Stimulated activated CD4-positive, alpha-beta T cell treated with anti-CD3 and anti-CD28 coated beads, Interleukin-2, amount 100 ng/mL, for 4 hours (primary cell): ENCODE data around the gene ABHD16B.
A peak's percentile ranks its signal among the peaks of the same experiment; 100 is the strongest.
"Not testable (repeated sequence)": the region's sequence is repeated elsewhere in the genome, so short reads cannot be mapped to it uniquely, and the experiment has no call there.

Experiments
- DNase-seq: peaks from one replicate; pipeline ENCODE4 v3.0.0-alpha.2; 2020; ENCODE audit warnings: low read depth

The ABHD16B gene

DNA sequence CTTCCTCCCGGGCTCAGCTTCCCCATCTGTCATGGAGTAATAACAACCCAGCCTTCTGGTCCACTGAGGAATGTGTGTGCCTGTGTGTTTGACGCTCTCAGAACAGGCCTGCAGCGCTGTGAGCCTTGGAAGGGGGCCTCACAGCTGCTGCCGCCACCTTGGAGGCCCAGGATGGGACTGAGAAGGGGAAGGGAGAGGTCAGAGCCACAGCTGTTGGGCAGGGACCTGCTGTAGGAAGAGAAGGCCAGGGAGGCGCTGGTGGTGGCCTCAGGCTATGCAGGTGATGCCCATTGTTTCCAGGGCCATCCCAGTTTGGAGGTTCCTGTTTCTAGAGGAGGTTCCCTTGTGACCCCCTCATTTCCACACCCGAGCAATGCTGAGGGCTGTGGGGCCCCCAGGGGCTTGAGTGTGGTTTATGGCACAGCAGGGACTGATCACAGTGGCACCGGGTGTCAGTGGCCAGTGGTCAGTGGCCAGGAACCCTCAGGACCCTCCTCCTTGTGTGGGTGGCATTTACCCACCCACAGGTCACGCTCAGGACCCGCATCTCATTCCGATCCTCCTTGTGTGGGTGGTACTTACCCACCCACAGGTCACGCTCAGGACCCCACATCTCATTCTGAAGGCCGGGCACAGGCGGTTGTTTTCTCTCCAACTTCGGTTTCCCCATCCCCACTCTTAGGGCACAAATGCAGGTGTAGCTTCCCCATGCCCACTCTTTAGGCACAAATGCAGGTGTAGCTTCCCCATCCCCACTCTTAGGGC, 17.8 kb downstream of the ABHD16B start:
- DNase-seq = no peak

DNA sequence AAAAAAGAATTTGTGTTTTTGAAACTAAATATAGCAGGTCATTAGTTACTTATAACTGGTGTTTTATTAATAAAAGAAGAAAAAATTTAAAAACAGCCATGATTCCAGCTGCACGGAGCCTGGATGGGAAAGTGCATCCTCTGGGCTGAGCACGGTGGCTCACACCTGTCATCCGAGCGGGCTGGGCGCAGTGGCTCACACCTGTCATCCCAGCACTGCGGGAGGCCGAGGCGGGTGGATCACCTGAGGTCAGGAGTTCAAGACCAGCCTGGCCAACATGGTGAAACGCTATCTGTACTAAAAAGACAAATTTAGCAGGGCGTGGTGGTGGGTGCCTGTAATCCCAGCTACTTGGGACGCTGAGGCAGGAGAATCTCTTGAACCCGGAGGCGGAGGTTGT, 19.6 kb downstream of the ABHD16B start:
- not testable (repeated sequence) for DNase-seq

DNA sequence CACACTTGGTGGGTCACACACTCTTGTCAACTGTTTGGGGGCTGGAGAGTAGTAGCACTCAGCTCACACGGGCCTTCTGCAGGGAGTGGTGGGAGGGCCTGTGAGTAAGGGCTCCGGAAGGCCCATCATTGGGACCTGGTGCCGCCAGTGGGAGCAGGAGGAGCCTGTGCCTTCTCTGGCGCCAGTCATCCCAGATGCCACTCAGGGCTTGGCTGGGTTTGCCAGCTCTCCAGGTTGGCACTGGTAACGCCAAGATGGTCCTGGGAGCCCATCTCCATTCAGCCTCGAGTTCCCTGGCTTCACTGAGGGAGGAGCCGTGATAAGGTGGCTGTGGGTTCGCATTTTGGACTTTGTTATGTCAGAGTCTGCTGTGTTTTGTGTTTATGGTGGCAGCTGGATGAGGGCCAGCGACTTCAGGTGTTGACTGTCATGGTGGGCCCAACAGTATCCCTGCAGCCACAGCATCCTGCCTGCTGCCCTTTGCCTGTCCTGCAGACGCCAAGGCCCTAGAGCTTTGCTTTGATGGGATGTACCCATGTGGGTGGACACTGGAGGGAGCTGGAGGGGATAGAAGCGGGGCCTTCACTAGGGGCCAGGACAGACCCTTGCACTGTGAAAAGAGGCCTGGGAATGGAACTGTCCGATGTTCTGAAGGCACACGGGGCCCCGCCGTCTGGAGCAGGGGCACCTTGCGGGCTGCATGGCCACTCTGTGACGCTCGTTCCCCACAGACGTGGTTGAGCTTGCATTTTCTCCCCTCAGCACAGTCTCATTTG, 20.3 kb downstream of the ABHD16B start:
- DNase-seq = no peak

DNA sequence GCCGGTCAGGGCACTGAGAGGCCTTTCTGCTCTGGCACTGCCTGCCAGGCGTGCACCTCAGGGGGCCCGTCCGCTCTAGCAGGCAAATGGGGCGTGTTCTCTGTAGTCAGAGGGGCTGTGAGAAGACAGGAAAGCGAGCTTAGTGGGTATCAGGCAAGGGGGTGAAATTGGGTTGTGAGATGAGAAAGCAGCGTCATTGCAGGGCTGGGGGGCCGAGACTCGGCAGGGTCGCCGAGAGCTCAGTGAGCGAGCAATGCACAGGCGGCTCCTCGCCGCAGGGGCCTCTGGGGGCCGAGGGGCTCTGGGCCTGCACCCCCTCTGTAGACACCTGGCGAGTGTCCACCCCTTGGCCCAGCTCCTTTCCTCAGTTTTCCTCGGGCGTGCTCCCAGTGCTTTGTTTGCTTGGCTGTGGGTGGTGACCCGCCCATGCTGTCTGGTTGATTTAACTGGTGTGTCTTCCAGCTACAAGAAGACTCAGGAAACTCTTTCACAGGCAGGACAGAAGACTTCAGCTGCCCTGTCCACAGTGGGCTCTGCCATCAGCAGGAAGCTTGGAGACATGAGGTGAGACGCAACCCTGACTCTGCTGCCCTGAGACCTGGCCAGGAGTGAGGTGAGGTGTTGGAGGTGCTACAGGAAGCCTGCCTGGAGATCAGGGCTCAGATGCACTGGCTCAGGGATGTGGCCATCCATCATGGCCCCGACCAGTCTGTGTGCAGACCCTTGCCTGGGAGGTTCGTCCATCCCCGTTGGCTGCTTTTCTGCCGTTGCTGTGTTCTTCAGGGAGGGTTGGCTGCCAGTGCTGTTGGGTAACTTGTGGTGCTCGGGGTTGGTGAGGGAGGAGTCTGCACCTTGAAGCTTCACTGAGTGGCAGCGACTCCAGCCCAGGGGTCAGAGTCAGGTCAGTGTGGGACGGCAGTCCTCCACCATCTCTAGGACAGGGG, 21.2 kb downstream of the ABHD16B start:
- DNase-seq = no peak

DNA sequence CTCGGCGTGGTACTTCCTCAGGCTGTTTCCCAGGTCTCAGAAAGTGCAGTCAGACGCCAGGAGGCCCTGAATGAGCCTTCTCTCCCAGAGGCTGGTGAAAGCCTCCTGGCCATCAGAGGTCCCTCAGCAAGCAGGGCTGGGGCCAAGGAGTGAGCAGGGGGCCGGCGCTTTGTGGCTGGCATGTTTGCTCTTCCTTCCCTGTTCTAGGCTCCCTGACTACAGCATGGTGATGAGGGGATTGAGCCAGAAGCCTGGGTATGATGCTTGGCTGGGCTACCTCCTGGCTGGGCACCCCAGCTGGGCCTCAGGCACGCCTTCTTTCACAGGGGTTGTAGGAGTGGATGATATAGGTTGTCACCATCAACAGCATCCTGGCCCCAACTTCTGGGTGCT, 21.9 kb downstream of the ABHD16B start:
- no peak for DNase-seq

DNA sequence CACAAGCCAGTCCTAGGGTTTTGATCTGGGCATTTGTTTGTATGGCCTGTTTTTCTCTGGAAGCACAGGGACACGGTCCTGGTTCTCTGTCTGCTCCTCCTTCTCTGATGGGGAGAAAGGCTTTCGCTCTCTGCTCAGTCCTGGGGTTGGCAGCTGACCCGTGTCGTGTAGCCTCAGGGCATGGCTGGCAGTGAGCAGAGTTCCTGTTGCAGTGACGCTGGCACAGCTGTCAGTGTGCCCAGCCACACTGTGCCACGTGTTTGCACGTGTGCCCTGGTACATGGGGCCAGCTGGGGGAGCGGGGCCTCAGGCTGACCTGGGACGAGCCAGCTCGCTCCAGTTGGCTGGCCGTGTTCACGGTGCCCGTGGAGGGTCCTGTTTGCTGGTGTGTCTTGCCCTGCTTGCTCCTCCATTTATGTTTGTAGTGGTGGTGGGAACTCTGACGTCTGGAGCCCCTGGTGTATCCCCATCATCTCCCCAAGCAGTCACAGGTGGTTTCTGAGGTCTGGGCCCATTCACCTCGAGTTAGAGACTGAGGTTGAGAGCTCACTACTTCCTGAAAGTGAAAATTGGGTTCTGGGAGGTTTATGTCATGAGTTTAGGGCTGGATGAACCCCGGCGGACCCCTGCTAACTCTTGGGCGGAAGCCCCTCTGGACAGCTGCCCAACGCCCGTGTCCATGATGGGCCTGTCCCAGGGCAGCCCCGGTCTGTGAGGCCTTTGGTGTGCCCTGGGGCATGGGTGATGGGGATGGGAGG, 23.4 kb downstream of the ABHD16B start:
- DNase-seq = no peak

DNA sequence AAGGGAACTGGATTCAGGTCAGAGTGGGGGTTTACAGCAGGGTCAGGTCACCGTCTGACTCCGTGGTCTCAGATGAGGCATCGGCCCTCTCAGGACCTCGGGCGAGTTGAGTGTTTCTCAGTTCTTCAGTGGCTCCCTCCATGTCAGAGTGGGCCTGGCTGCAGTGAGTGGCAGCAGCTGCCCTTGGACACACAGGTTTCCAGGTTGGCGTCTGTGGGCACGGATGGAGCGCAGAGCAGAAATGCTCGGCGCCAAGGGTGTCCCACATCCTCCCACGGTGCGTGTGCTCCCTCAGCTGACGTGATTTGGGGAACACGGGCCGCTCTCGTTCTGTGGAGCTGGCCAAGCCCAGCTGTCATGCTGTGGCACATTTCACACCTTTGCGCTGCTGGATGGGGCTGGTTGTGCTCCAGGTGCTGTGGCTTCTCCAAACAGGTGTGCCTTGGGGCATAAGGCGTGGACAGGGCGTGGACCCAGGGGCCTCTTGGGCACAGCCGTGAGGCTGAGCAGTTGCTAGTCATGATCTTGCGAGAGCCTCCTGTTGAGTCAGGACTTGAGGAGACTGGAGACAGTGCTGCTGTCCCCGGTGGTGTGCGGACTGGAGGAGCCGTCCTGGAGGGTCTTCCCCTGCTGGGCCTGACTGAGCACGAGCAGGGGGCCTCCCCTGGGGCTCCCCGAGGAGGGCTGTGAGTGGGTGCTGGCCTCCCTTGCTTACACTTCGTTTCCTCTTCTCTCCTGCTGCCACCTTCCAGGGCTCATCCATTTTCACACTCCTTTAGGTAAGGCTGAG, 24.2 kb downstream of the ABHD16B start:
- no peak for DNase-seq

DNA sequence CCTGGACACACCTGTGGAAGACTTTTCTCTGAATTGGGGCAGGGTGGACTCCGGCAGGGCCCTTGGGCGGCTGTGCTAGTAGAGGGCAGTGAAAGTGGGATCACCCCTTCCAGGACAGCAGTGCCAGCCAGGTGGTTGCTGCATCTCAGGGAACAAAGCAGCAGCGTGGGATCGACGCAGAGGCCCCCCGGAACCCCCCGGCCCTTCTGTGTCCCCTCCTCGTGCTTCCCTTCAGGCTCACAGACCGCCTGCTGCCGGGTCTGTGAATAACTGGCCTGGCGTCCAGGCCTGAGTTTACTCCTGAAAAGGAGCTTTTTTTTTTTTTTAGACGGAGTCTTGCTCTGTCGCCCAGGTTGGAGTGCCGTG, 24.7 kb downstream of the ABHD16B start:
- no peak for DNase-seq

DNA sequence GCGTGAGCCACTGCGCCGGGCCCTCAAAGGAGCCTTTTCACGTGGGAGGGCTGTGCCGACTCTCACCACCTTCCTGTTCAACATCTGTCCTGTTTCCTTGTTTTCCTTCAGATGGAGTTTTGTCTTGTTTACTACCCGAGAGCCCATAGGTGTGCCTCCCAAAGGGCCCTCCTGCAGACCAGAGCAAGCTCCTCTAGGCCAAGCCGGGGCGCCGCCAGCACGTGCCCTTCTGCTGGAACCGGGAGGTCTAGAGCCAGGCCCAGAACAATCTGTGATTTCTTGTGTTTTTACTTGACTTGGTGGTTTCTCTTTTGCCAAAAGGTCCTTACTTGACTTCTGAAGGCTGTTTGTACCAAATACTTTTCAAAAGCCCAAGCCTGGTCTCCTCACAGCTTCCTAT, 25.6 kb downstream of the ABHD16B start:
- no peak for DNase-seq

DNA sequence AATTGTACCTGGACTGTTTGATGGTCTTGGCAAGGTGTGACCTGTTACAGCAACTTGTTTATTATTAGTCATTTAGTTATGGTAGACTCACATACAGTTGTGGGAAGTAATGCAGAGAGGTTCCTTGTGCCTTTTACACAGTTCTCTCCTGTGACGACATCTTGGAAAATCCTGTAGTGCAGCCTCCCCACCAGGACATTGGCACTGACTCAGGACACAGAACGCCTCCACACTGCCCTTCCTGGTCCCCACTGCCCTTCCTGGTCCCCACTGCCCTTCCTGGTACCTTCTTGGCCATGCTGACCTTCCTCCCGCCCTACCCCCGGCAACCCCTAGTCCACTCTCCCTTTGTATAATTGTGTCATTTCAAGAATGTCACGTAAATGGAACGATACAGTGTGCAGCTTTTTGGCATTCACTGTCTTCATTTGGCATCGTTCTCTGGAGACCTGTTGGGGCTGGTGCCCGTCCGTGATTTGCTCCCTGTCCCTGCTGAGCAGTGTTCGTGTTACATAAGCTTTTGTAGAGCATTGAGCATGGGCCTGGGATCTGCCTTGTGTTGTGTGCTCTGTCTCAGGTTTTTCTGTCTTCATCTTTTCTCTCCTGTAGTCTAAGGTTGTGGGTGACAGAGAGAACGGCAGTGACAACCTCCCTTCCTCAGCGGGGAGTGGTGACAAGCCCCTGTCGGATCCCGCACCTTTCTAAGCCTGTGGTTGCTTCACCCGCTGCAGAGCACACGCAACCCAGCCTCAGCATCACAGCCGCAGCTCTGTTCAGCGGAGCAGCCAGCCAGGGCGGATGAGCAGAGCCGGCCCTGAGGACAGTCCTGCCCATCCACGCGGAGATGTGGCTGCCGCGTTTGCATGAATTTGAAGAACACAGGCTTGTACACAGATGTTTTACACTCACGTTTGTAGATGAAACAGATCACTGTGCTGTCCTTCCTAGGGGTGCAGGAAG, 28.2 kb downstream of the ABHD16B start:
- no peak for DNase-seq

DNA sequence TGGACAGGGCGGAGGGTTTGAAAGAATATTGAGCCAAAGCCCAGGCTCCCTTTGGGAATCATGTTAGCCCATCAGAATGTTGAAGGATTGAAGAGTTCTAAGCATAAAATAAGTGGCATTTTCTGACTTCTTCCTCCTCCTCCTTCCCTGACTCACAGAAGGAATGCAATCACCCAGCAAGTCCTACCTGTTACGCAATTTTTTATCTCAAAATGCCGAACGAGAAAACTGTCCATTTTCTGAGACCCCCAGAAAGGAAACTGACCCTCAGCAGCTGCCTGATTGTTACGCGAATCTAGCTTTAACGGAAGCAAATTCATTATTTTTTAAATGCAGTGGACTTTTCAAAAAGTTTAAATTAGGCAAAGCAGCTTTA, 28.9 kb downstream of the ABHD16B start:
- no peak for DNase-seq

DNA sequence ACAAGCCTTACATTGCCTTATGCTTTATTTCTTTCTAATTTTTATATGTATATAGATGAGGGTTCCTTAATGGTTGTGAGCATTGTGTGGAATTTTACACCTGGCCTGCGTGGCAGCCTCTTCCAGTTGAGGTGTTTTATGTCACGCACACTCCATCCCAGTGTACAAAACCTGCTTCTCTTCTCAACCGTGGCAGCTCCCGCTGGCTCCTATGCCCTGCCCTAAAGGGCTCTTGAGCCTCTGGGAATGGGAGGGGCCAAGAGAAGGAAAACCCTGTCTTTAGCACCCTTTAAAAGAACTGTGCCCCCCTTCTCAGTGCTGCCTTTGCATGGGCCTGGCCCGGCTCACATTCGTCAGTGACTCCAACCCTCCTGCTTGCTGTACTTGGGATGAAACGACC, 29.3 kb downstream of the ABHD16B start:
- no peak for DNase-seq

DNA sequence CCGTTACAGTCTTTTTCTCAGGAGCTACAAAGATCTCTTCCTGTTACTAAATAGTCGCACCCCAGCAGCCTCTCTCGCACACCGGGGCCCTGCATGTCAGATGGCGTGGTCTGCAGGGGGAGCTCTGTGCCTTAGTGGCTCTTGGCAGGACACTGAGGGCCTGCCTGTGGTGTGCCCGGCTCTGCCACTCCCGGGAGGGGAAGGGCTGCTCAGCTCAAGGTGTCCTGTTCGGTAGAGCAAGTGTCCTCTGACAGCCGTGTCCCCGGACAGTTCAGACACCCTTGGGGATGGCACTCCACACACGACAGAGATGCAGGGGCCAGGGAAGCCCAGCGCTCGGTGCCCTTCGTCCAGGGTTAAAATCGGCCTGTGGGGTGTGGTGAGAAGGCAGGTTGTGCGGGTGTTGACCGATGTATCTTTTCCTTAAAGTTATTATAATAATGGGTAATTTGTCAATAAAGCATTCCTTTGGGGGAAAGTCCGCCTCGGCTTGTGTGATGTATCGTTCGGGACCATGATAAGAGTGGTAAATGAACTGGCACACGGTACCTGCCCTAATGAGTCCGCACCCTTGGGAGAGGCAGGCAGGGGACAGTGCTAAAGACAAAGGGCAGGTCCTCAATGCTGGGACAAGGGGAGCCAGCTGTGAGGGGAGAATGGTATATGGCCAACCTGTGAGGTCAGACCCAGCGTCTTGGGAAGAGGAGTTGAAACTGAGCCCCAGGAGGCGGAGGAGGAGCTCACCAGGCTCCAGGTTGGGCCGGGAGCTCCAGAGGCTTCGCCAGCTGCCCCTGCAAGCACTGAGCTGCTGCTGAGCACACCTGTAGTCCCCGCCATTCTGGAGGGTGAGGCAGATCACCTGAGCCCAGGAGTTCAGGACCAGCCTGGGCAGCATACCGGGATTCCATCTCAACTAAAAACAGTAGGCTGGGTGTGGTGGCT, 30.0 kb downstream of the ABHD16B start:
- no peak for DNase-seq

DNA sequence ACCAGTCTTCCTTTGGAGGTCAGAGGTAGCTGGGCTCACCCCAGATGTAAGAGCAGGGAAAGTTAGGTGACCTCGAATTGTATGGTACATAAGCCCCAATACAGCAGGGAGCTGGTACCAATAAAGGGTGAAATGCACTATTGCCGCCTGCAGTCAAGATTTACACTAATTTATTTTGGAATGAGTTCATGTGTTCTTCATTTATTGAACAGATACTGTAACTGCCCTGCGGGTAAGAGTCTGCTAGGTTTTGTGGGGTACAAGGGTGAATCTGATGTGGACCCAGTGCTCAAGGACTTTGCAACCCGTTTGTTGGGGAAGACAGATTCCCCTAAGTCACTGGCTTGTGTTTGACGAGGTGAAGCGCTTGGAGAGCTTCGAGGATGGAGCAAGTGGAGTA, 31.1 kb downstream of the ABHD16B start:
- DNase-seq = no peak

DNA sequence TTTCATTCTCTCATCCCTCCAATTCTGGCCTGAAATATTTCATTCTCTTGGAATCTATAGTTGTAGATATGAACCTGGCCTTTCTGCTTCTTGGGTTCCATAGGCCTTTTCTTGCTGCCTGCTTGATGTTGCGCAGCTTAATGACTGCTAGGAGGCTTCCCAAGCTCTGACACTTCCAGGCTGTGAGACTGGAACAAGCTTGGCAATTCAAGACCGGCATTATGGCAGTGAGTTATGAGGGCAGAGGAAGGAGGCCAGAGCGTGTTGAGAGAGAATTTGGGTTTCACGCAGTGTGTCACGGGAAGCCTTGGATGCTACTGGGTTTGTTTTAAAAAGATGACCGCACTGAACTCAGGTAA, 32.7 kb downstream of the ABHD16B start:
- DNase-seq = no peak

DNA sequence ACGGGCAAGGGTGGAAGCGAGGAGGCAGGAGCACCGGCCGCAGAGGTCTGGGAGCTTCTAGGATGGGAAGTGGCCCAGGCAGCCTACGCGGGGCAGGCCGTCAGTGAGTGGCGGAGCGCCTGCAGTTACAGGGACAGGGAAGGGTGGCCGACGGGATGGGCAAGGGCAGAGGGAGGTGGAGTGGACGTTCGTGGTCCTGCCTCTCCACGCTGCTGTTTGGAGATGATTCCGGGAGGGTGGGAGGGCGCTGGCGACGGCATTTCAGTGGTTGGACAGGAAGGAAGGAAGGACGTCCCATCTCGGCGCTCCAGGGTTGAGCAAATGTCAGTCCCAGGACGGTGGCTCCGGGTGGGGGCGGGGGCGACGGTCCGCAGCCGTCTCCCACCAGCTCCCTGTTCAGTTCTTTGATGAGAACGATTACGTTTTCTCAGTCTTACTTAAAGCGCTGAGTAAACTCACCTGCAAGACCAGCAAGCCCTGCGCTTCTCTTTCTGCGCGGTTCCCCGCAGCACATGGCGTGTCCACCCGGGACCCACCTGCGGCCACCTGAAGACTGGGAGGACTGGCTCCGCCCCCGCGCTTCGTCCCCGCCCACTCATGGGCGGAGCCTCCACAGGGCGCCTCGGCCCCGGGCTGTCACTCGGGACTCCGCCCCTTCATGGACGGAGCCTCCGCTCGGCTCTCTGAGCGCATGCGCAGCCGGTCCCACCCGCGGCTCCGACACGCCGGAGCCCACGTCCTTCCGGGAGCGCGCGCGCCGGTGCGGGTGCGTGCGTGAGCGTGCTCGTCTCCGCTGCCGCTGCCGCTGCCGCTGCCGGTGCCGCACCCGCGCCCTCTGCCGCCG, 33.3 kb downstream of the ABHD16B start, which contains the start of gene DNAJC5:
Gene DNAJC5, plus strand, starts transcription at position 769 of the 844 bp plus-strand sequence. CDS start 33,220 bp downstream, outside the sequence.
- peak; percentile 95 for DNase-seq

DNA sequence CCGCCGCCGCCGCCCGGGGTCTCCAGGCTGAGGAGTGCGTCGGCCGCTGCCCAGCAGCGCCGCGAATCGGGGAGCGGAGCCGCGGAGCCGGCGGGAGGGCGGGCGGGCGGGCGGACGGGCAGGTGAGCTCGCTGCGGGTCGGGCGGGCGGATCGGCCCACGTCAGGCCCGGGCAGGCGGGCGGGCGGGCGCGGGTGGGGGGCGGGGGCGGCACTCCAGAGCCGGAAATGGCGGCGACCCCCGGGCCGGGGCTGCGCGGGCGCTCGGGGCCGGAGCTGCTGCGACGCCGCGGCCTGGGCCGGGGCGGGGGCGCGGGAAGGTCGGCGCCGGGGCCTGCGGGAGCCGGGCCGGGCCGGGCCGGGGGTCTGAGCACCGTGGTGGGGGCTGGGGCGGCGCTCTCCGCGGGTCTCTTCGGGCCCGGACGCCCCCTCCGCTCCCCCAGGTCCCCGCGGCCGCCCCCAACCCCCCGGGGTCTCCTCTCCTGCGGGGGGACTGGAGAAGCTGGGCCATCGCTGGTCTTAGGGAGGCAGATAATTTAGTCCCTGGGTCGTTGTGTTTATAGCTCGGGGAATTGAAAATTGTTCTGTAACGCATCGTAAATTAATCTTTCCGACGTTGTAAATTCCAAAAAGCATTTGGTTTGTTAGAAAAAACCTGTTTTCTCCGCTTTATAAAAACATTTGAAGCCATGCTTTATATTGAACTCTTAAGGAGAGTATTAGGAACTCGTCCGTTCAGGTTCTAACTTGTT, 34.1 kb downstream of the ABHD16B start:
- DNase-seq = no peak
